Vagina (tissue), 2 donors: ENCODE results near the gene OCRL. TPM values are rescaled to one million over a fixed set of nuclear protein-coding genes. Genes with fewer than 3 reads are reported as not detected.
A peak's percentile ranks its signal among the peaks of the same experiment; 100 is the strongest.

Source experiments
- DNase-seq, 2 donors: peaks; one replicate each; pipeline ENCODE4 v3.0.0-alpha.2; 2017; ENCODE audit errors: extremely low spot score in 2 of 2
- H3K27ac ChIP-seq: fragments of 200-600 bp; sonication (generic); one replicate; pipeline ENCODE4 v1.5.1; 2019
- H3K27me3 ChIP-seq: fragments of 200-600 bp; sonication (generic); one replicate; pipeline ENCODE4 v1.5.1; 2019
- H3K36me3 ChIP-seq, 2 donors: fragments of 200-600 bp; sonication (generic); one replicate each; pipeline ENCODE4 v1.5.1; 2017 to 2019
- H3K4me1 ChIP-seq: fragments of 200-600 bp; sonication (generic); one replicate; pipeline ENCODE4 v1.5.1; 2019
- H3K4me3 ChIP-seq, 2 donors: fragments of 200-600 bp; sonication (generic); 1 replicate in 1 of 2; 2 replicates in 1 of 2; pipeline ENCODE4 v1.5.1; 2016 to 2019
- H3K9me3 ChIP-seq: fragments of 200-600 bp; sonication (generic); one replicate; pipeline ENCODE4 v1.5.1; 2019
- CTCF ChIP-seq, 3 experiments: fragments of 450-650 bp in 2 of 3; fragments of 200-600 bp in 1 of 3; sonication (generic) in 1 of 3; IDR thresholded peaks; one replicate each; pipeline ENCODE4 v1.5.1; 2017 to 2019; ENCODE audit warnings: antibody characterized with exemption in 3 of 3, mild to moderate bottlenecking in 2 of 3, moderate library complexity in 2 of 3
- POLR2A ChIP-seq, 2 donors: fragments of 450-650 bp; IDR thresholded peaks; one replicate each; pipeline ENCODE4 v1.6.1; 2017; ENCODE audit warnings: antibody characterized with exemption in 2 of 2, mild to moderate bottlenecking in 2 of 2, moderate library complexity in 2 of 2
- POLR2AphosphoS5 ChIP-seq, 2 donors: sonication (generic); formaldehyde crosslinking; IDR thresholded peaks; one replicate each; pipeline ENCODE4 v1.9.0; 2017; ENCODE audit warnings: antibody characterized with exemption in 2 of 2, mild to moderate bottlenecking in 2 of 2, low read depth in 1 of 2; ENCODE audit not compliant: insufficient read depth in 1 of 2
- intact Hi-C: fragments of 100-400 bp; cut with DNase I; formaldehyde crosslinking; loops from one replicate; pipeline ENCODE4 v1.15.1; 2023
- total RNA-seq: library from RNA; depleted of rRNA; stranded (reverse); fragments of >200 nt; gene quantifications from one replicate; pipeline ENCODE4 v1.2.3, GENCODE V29; 2016

Gene OCRL
- total RNA-seq, 1 donor from 2014 or later = 14.5 TPM

DNA sequence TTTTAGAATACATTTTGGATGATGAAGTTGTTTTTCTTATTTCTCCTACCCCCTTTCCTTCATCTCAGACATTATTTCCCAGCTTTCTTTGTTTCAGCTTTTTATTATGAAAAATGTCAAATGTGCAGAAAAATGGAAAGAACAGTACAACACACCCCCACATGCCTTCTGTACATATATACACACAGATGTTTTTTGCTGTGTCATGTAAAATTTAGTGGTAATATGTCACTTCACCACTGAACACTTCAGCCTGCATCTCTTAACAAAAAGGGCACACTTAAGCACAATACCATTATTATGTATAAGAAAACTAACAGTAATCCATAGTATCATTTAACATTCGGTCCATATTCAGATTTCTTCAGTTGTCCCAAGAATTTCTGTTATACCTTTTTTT is 37.8 kb downstream of the OCRL start:
- Histone ChIP-seq H3K4me3 (no peak overlapping the region), H3K4me1 (no peaks in the 10 kb centered on the region), H3K27me3 (no peaks in the 10 kb centered on the region), H3K36me3 (peaks cover 0 to 4% of the 10 kb centered on the region in 2 donors), H3K9me3 (no peaks in the 10 kb centered on the region), H3K27ac (no peak overlapping the region)
- TF ChIP-seq POLR2AphosphoS5 (IDR thresholded peaks at IDR 0.05; ENCODE audit: insufficient read depth in 1 of 2, low read depth in 1 of 2) = no peak
- no peak for TF ChIP-seq CTCF (IDR thresholded peaks at IDR 0.05)
- TF ChIP-seq POLR2A (IDR thresholded peaks at IDR 0.05) = no peak
- intact Hi-C loops = no loop called here
- DNase-seq = no peak

DNA sequence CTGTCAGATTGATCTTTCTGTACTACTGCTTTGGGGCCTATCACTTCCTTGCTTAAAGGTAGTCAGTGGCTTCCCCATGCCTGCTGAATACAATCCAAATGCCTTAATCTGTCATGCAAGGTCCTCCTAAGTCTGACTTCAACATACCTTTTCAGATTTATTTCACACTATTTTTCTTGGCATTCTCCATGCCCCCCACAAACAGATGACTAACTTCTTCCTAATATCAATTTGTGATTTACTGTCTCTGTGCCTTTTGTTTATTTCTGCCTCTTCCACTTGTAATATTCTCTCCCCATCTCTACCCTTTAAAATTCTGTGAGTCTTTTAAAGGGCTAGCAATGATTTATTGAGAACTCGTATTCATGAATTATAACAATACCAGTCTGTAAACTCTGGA is 41.8 kb downstream of the OCRL start:
- no peaks in the 10 kb centered on the region for H3K36me3 ChIP-seq
- no peak for DNase-seq

DNA sequence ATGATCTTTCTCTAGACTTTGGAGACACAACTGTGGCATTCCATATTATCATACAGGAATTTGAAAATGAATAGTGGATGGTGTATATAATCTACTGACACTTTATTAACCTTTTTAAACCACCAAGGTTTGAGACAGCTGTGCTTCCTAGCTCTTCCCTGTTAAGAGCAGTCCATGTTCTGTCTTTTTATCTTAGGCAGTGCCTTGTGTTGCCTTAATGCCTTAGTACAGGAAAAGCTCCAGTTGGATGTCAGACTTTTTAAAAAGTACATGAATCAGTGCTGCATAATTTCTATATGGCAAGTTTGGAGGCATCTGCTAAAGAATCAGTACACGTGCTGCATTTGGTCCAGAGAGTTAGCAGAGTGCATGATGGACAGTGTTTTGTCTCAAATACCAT is 45.1 kb downstream of the OCRL start:
- no peak for DNase-seq
- Histone ChIP-seq H3K4me1 (no peaks in the 10 kb centered on the region), H3K9me3 (no peaks in the 10 kb centered on the region), H3K4me3 (no peak overlapping the region), H3K27ac (no peak overlapping the region), H3K36me3 (no peaks in the 10 kb centered on the region), H3K27me3 (no peaks in the 10 kb centered on the region)
- no peak for TF ChIP-seq CTCF (IDR thresholded peaks at IDR 0.05)
- no peak for TF ChIP-seq POLR2AphosphoS5 (IDR thresholded peaks at IDR 0.05; ENCODE audit: insufficient read depth in 1 of 2, low read depth in 1 of 2)
- TF ChIP-seq POLR2A (IDR thresholded peaks at IDR 0.05) = no peak
- intact Hi-C loops = no loop called here

More for the DNA sequence above, 41.8 kb downstream of the OCRL start:
- Histone ChIP-seq H3K9me3 (no peaks in the 10 kb centered on the region), H3K4me1 (no peaks in the 10 kb centered on the region), H3K27ac (no peak overlapping the region), H3K27me3 (no peaks in the 10 kb centered on the region), H3K4me3 (no peak overlapping the region)
- TF ChIP-seq POLR2A (IDR thresholded peaks at IDR 0.05) = no peak
- intact Hi-C loops = no loop called here

DNA sequence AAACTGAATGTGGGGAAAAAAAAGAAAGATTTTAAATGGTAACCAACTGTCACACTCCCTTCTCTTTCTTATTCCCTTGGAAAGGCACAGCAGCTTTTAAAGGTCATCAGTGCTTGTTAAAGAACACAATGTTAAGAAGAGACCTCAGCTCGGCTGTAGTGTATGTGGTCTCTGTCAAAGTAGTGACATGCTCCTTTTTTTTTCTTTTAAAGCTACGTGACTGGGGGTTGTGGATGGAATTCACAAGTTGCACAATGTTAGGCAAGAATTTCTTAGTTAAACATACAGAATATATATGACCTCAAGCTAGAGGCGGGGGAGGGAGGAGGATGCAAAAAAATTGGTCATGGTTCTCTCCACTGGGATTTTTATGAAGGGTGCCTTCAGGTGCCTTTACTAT is 45.6 kb downstream of the OCRL start:
- intact Hi-C loops = no loop called here
- no peak for TF ChIP-seq POLR2A (IDR thresholded peaks at IDR 0.05)
- no peak for TF ChIP-seq POLR2AphosphoS5 (IDR thresholded peaks at IDR 0.05; ENCODE audit: insufficient read depth in 1 of 2, low read depth in 1 of 2)
- no peak for TF ChIP-seq CTCF (IDR thresholded peaks at IDR 0.05)
- no peaks in the 10 kb centered on the region for H3K36me3 ChIP-seq
- no peak overlapping the region for H3K4me3 ChIP-seq
- no peak overlapping the region for H3K27ac ChIP-seq
- no peaks in the 10 kb centered on the region for H3K9me3 ChIP-seq
- no peaks in the 10 kb centered on the region for H3K27me3 ChIP-seq
- DNase-seq = no peak
- H3K4me1 ChIP-seq = no peaks in the 10 kb centered on the region

DNA sequence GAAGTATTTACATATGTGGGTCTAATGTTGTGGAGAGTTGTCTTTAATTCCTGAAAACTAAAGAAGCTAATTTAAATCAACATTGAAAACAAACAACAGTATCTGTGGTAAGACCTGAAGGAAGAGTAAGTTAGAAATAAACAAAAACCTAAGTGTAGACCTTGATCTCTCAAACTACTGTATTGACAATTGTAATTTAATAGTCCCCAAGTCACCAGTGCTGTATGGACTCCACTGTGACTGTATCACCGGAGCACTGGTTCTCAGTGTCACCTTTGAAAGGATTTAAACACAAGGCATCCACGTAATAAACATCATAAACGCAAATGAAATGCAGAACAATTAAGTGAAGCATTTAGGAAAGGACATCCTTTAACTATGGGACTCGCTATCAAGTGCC is 46.4 kb downstream of the OCRL start:
- intact Hi-C loops = no loop called here
- Histone ChIP-seq H3K27ac (no peak overlapping the region), H3K4me1 (no peaks in the 10 kb centered on the region), H3K9me3 (no peaks in the 10 kb centered on the region), H3K36me3 (no peaks in the 10 kb centered on the region), H3K4me3 (no peak overlapping the region), H3K27me3 (no peaks in the 10 kb centered on the region)
- TF ChIP-seq POLR2A (IDR thresholded peaks at IDR 0.05) (no peak), CTCF (IDR thresholded peaks at IDR 0.05) (no peak), POLR2AphosphoS5 (IDR thresholded peaks at IDR 0.05; ENCODE audit: insufficient read depth in 1 of 2, low read depth in 1 of 2) (no peak)
- DNase-seq = no peak

- Histone ChIP-seq H3K9me3 (no peaks in the 10 kb centered on the region), H3K36me3 (no peaks in the 10 kb centered on the region), H3K27ac (no peak overlapping the region), H3K4me1 (peaks cover 10% of the 10 kb centered on the region), H3K4me3 (no peak overlapping the region), H3K27me3 (no peaks in the 10 kb centered on the region)
- DNase-seq = peak in 1 of 2 donors; percentile 11
- TF ChIP-seq POLR2AphosphoS5 (IDR thresholded peaks at IDR 0.05; ENCODE audit: insufficient read depth in 1 of 2, low read depth in 1 of 2) (no peak), POLR2A (IDR thresholded peaks at IDR 0.05) (no peak), CTCF (IDR thresholded peaks at IDR 0.05) (no peak)
- intact Hi-C loops = no loop called here
These were observed 50.5 kb downstream of the OCRL start for GRCh38 chrX:129590596-129590995.
